ENCODE results near the gene SMARCC1. TPM values are rescaled to one million over a fixed set of nuclear protein-coding genes. Genes with fewer than 3 reads are reported as not detected.

SMARCC1 gene
- total RNA-seq, 2 donors from 2014 or later = 37.2 to 38.7 TPM

DNA sequence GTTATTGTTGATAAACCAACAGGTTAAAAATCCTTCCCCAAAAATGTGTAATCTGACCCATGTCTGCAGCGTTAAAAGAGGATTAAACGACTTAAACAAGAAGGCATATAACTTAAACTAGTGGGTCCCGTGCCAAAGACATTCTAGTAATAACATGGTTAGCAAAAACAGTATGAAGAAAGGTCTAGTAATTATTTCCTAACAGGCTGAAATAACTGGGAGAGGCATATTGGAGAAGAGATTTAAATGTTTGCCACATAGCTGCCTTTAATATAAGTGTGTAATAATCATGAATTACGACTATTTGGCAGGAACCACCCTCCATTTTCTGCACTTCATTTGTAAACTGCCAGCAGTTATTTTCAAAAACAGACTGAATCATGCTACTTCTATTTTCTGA lies 135.3 kb downstream of the SMARCC1 start:
- TF ChIP-seq, protein P1, sequence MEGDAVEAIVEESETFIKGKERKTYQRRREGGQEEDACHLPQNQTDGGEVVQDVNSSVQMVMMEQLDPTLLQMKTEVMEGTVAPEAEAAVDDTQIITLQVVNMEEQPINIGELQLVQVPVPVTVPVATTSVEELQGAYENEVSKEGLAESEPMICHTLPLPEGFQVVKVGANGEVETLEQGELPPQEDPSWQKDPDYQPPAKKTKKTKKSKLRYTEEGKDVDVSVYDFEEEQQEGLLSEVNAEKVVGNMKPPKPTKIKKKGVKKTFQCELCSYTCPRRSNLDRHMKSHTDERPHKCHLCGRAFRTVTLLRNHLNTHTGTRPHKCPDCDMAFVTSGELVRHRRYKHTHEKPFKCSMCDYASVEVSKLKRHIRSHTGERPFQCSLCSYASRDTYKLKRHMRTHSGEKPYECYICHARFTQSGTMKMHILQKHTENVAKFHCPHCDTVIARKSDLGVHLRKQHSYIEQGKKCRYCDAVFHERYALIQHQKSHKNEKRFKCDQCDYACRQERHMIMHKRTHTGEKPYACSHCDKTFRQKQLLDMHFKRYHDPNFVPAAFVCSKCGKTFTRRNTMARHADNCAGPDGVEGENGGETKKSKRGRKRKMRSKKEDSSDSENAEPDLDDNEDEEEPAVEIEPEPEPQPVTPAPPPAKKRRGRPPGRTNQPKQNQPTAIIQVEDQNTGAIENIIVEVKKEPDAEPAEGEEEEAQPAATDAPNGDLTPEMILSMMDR (IDR thresholded peaks at IDR 0.05) = no peak
- ATAC-seq (ENCODE audit: insufficient number of reproducible peaks, low FRiP score, low read depth) = no peak

DNA sequence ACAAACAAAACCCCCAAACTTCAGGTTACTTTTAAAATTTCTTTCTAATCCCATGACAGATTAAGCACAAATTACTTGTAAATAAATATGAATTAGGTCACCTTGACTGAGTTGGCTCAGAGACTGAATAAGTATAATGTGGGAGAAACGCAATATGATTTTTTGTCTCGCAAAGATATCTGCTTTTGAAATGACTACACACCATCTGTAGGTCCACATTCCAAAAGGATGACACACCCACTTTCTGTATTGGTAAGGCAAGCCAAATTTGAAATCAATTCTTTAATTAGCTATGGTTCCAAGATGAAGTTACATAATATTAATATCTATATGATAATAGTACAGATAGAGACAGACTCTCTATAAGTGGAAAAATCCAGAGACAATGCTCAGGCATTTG lies 136.1 kb downstream of the SMARCC1 start:
- Histone ChIP-seq H3K27ac (no peak overlapping the region), H3K36me3 (peaks cover 5% of the 10 kb centered on the region)

More for the DNA sequence above, 135.3 kb downstream of the SMARCC1 start:
- Histone ChIP-seq H3K27me3 (replicated peaks; ENCODE audit: insufficient read depth) (no peaks in the 10 kb centered on the region), H3K36me3 (peaks cover 5% of the 10 kb centered on the region), H3K4me3 (no peak overlapping the region), H3K27ac (no peak overlapping the region), H3K4me1 (ENCODE audit: control insufficient read depth in 1 of 2, low read depth in 2 of 2) (no peaks in the 10 kb centered on the region), H3K9me3 (no peaks in the 10 kb centered on the region)
- DNase-seq (ENCODE audit: low spot score) = no peak

DNA sequence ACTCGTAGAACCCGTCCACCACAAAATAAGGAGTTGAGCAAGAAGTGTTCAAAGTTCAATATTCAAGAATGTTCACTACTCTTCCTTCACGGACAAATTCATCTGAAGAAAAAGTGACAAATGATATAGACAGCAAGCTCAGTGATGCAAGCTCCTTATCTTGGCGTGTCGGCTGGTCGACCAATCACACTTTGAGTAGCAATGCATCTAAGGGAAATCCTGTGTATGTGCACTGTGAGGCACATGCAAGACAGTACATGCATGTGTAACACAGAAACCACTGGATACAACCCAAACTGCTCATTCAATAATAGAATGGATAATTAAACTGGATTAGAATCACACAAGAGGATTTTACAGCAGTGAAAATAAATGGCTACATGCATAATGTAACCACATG lies 138.6 kb downstream of the SMARCC1 start:
- Histone ChIP-seq H3K4me1 (ENCODE audit: control insufficient read depth in 1 of 2, low read depth in 2 of 2) (no peaks in the 10 kb centered on the region), H3K4me3 (no peak overlapping the region), H3K9me3 (no peaks in the 10 kb centered on the region), H3K27ac (no peak overlapping the region), H3K27me3 (replicated peaks; ENCODE audit: insufficient read depth) (no peaks in the 10 kb centered on the region), H3K36me3 (peaks cover 3% of the 10 kb centered on the region)
- ATAC-seq (ENCODE audit: insufficient number of reproducible peaks, low FRiP score, low read depth) (no peak), DNase-seq (ENCODE audit: low spot score) (no peak)
- TF ChIP-seq, protein P1 (IDR thresholded peaks at IDR 0.05) = no peak

More for the DNA sequence above, 136.1 kb downstream of the SMARCC1 start:
- H3K27me3 ChIP-seq (replicated peaks; ENCODE audit: insufficient read depth) = no peaks in the 10 kb centered on the region
- H3K4me1 ChIP-seq (ENCODE audit: control insufficient read depth in 1 of 2, low read depth in 2 of 2) = no peaks in the 10 kb centered on the region
- TF ChIP-seq, protein P1 (IDR thresholded peaks at IDR 0.05) = no peak
- ATAC-seq (ENCODE audit: insufficient number of reproducible peaks, low FRiP score, low read depth) (no peak), DNase-seq (ENCODE audit: low spot score) (no peak)
- no peak overlapping the region for H3K4me3 ChIP-seq
- no peaks in the 10 kb centered on the region for H3K9me3 ChIP-seq

DNA sequence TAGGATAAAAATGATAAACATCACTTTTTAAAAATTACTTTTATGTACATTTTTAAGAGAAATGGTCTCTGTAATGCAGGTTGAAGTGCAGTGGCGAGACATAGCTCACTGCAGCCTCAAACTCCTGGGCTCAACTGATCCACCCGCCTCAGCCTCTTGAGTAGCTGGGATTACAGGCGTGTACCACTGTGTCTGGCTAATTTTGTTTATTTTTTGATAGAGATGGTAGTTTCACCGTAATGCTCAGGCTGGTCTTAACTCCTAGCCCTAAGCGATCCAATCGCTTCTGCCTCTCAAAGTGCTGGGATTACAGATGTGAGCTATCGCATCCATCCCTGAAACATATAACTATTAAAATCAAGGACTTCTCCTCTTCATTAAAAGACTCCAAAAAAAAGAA lies 140.0 kb downstream of the SMARCC1 start:
- Histone ChIP-seq H3K4me3 (no peak overlapping the region), H3K9me3 (no peaks in the 10 kb centered on the region), H3K4me1 (ENCODE audit: control insufficient read depth in 1 of 2, low read depth in 2 of 2) (no peaks in the 10 kb centered on the region), H3K36me3 (peaks cover 3% of the 10 kb centered on the region), H3K27ac (no peak overlapping the region), H3K27me3 (replicated peaks; ENCODE audit: insufficient read depth) (no peaks in the 10 kb centered on the region)
- DNase-seq (ENCODE audit: low spot score) (no peak), ATAC-seq (ENCODE audit: insufficient number of reproducible peaks, low FRiP score, low read depth) (no peak)
- TF ChIP-seq, protein P1 (IDR thresholded peaks at IDR 0.05) = no peak

DNA sequence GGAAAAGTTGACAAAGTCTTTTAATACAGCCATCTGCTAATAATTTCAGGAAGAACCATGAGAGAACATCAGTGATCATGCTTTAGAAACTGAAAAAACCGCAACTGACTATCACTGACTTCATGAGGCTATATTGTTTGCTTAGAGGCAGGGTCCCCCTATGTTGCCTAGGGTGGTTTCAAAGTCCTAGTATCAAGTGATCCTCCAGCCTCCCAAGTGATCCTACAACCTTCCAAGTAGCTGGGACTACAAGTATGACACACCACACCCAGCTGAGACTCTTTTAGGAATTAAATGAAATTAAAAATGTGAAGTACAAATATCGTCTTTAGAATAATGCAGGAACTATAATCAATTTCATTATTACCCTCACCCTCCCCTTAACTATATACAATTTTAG lies 144.8 kb downstream of the SMARCC1 start:
- DNase-seq (ENCODE audit: low spot score) = no peak
- Histone ChIP-seq H3K4me1 (ENCODE audit: control insufficient read depth in 1 of 2, low read depth in 2 of 2) (peaks cover 0 to 12% of the 10 kb centered on the region in 2 donors), H3K27me3 (replicated peaks; ENCODE audit: insufficient read depth) (no peaks in the 10 kb centered on the region), H3K36me3 (peaks cover 12% of the 10 kb centered on the region), H3K27ac (no peak overlapping the region), H3K9me3 (no peaks in the 10 kb centered on the region), H3K4me3 (no peak overlapping the region)
- no peak for ATAC-seq (ENCODE audit: insufficient number of reproducible peaks, low FRiP score, low read depth)
- TF ChIP-seq, protein P1 (IDR thresholded peaks at IDR 0.05) = no peak

Measured in thoracic aorta (tissue), 2 donors.